RWPE1 (cell line): ENCODE measurements around the gene KCTD3.

Source experiments
- CTCF ChIA-PET: fragments of 350-600 bp; sonication (Branson Sonifier 250); formaldehyde crosslinking; extraction: SDS; loops from one replicate; lab custom pipeline; 2021; lab: Yijun Ruan, JAX
- POLR2A ChIA-PET: fragments of 400-600 bp; formaldehyde crosslinking; extraction: SDS; loops from one replicate; lab custom pipeline; 2020; ENCODE audit warnings: antibody characterized with exemption; ENCODE audit not compliant: low non-redundant PET; lab: Yijun Ruan, JAX
- DNase-seq: peaks from one replicate; pipeline ENCODE4 v3.0.0; 2012; ENCODE audit warnings: low spot score
- H3K27ac ChIP-seq: fragments of 450-650 bp; 2 replicates; pipeline ENCODE4 v1.5.1; 2017
- TF ChIP-seq, protein P1 (sequence below): fragments of 450-650 bp; conservative IDR thresholded peaks from 2 replicates; pipeline ENCODE4 v1.5.1; 2017; ENCODE audit warnings: low read depth, mild to moderate bottlenecking

Gene KCTD3

GRCh38 chr1:215542301-215542700, 24.8 kb upstream of the KCTD3 start:
- ChIA-PET CTCF (no interaction called here), POLR2A (no interaction called here)
- TF ChIP-seq, protein P1, sequence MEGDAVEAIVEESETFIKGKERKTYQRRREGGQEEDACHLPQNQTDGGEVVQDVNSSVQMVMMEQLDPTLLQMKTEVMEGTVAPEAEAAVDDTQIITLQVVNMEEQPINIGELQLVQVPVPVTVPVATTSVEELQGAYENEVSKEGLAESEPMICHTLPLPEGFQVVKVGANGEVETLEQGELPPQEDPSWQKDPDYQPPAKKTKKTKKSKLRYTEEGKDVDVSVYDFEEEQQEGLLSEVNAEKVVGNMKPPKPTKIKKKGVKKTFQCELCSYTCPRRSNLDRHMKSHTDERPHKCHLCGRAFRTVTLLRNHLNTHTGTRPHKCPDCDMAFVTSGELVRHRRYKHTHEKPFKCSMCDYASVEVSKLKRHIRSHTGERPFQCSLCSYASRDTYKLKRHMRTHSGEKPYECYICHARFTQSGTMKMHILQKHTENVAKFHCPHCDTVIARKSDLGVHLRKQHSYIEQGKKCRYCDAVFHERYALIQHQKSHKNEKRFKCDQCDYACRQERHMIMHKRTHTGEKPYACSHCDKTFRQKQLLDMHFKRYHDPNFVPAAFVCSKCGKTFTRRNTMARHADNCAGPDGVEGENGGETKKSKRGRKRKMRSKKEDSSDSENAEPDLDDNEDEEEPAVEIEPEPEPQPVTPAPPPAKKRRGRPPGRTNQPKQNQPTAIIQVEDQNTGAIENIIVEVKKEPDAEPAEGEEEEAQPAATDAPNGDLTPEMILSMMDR, result no peak
- H3K27ac ChIP-seq, result no peak overlapping the region
- DNase-seq, result no peak

DNA sequence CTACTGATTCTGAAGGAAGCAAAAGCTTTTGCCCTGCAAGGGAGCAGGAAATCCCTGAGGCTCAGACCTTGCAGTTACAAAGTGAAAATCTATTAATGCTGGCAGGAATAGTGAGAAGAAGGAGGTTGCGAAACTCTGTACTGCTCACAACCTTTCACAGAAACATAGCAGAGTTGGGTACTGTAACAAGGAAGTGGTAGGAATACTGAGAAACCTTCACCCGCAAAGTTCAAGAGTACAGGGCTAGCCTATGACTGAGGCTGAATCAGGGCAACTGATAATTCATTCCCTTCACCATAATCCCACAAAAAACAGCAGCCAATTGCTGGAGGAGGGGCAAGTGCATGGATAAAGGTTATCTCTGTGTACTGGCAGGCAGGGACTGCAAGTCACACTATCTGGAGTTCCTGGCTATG, 23.9 kb upstream of the KCTD3 start:
- no peak overlapping the region for H3K27ac ChIP-seq

GRCh38 chr1:215543806-215544205, 23.3 kb upstream of the KCTD3 start:
- TF ChIP-seq, protein P1, result no peak
- CTCF ChIA-PET, result no interaction called here
- no peak for DNase-seq
- H3K27ac ChIP-seq, result no peak overlapping the region
- POLR2A ChIA-PET, result no interaction called here

More for the DNA sequence above, 23.9 kb upstream of the KCTD3 start:
- DNase-seq, result no peak
- ChIA-PET POLR2A (no interaction called here), CTCF (no interaction called here)
- TF ChIP-seq, protein P1, result no peak

DNA sequence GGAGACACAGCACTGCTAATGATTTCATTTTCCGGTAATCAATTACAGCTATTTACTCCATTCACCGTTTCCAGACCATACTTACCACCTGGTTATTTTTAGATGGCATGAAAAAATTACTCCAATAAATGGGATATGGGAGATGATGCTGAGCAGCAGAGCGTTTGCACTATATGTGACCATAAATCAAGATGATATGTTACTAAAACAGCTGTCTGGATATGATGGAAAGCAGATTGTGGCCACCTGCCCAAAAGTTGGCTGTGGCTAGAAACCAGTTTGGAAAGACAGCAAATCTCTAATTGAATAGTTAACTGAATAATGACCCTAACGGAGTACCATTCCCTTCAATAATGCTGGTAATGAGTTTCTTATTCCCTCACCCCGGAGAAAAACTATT, 22.5 kb upstream of the KCTD3 start:
- TF ChIP-seq, protein P1, result no peak
- H3K27ac ChIP-seq, result no peak overlapping the region
- POLR2A ChIA-PET, result no interaction called here
- no peak for DNase-seq
- CTCF ChIA-PET, result no interaction called here

- no peak for DNase-seq
- TF ChIP-seq, protein P1, result no peak
- ChIA-PET POLR2A (no interaction called here), CTCF (no interaction called here)
- no peak overlapping the region for H3K27ac ChIP-seq
Observed at GRCh38 chr1:215545096-215545495, 22.0 kb upstream of the KCTD3 start.

- TF ChIP-seq, protein P1, result no peak
- DNase-seq, result no peak
- ChIA-PET POLR2A (no interaction called here), CTCF (no interaction called here)
- H3K27ac ChIP-seq, result no peak overlapping the region
Observed at GRCh38 chr1:215547011-215547410, 20.1 kb upstream of the KCTD3 start.

DNA sequence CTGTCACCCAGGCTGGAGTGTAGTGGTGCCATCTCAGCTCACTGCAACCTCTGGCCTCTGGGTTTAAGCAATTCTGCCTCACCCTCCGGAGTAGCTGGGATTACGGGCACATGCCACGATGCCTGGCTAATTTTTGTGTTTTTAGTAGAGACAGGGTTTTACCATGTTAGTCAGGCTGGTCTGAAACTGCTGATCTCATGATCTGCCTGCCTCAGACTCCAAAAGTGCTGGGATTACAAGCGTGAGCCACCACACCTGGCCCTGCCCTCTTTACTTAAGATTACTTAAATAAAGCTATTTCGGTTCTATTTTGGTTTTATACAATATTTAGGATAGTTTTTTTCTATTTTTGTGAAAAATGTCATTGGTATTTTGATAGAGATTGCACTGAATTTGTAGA, 15.3 kb upstream of the KCTD3 start:
- TF ChIP-seq, protein P1, result no peak
- ChIA-PET CTCF (no interaction called here), POLR2A (no interaction called here)
- DNase-seq, result no peak
- H3K27ac ChIP-seq, result no peak overlapping the region
